ENCODE results near the gene C4orf46. TPM values are rescaled to one million over a fixed set of nuclear protein-coding genes. Genes with fewer than 3 reads are reported as not detected.

The C4orf46 gene
- 4.1 and 4.7 TPM in 2 replicates for total RNA-seq

DNA sequence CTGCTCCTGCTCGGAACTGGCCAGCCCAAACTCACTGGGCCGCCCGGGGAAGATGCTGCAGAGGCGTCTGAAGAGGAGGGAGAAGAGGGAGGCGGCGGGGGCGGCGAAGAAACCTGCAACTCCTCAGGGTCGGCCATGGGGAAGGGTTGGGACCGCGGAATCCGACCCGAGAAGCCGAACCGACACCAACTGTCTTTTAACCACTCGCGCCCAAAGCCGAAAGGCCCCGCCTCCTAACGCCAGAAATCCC lies at the start of gene C4orf46:
Gene C4orf46 (minus strand): TSS at position 223 of the 250 bp plus-strand sequence. CDS start 86 bp downstream, at position 137.

DNA sequence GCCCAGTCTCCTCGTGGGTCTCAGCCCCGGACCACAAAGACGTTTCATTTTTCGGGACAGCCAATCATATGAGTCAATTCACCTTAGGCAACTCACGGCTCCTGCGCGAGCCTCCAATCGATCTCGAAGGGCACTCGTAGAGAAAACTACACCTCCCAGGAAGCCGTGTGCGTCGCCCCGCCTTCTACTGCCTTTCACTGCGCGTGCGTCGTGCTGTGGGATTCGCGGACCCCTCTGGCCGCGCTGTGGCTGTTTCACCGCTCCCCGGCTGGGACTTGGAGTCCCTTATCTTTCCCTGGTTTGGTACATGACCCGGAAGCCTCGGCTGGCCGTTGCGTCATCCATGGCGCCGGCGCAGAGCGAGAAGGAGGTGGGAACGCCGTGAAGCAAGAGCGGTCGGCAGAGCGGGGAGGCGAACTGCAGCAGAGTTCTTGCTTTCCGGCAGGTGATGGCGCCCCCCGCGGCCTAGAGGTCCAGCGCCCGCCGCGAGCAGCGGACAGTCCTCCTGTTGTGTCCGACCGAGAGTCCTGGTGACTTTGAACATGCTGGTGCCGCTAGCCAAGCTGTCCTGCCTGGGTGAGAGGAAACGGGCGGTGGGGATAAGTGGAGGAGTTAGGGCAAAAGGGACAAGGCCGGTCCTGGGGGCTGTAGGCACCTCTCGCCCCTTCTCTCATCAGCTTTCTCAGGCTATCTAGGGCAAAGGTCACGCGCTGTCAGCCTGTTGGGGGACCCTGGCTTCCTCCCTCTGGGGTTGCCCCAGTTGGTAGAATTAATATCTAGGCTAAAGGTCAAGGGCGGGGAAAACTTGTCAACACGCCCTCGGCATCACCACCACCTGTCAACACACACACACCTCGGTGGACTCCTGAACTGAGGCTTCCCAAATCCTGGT lies 474 bp upstream of the C4orf46 start, which contains the start of gene ETFDH:
Gene ETFDH (plus strand): TSS at position 382 of the 892 bp plus-strand sequence. CDS start 161 bp downstream, at position 543.

Other genes with a start within 250 kb of the C4orf46 start
- not detected in 2 replicates for gene RXFP1, start 150.0 kb downstream of the C4orf46 start, total RNA-seq
- 25.3 and 26.1 TPM in 2 replicates for gene ETFDH, start 409 bp upstream of the C4orf46 start, total RNA-seq
- 31.4 and 39.7 TPM in 2 replicates for gene PPID, start 51.5 kb upstream of the C4orf46 start, total RNA-seq
- gene FNIP2, start 97.1 kb upstream of the C4orf46 start, total RNA-seq: 15.4 and 54.2 TPM in 2 replicates

Data from nasal cavity respiratory epithelium epithelial cell of viscerocranial mucosa (primary cell).